ENCODE results near the gene FBXO7. TPM values are rescaled to one million over a fixed set of nuclear protein-coding genes. Genes with fewer than 3 reads are reported as not detected.

The FBXO7 gene
- total and polyA plus RNA-seq, 2 of the 4 experiments (the other 2 are of a cell fraction) = 71.5 TPM

DNA sequence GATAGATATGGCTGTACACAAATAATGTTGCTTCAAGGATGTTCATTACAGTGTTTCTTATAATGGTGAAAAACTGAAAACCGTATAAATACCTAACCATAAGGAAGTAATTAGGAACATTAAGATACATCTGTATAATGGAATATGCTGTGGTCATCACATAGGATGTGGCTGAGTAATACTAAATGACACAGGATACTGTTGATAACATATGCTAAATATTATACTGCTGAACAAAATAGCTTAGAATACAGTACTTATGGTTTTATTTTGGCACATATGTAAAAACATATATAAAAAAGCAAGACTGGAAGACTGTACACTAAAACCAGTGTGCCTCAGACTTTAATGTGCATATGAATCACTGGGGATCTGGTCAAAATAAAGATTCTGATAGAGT, 43.8 kb downstream of the FBXO7 start:
- Histone ChIP-seq H4K8ac (ENCODE audit: low read depth in 2 of 2, low read length in 2 of 2) (no peak overlapping the region), H3K9me3 (ENCODE audit: control insufficient read depth, insufficient read depth, low read length) (no peaks in the 10 kb centered on the region), H3K79me1 (ENCODE audit: low read depth in 1 of 2, low read length in 2 of 2) (no peaks in the 10 kb centered on the region), H4K20me1 (ENCODE audit: insufficient read depth, low read length) (no peaks in the 10 kb centered on the region), H3K23ac (ENCODE audit: low read depth, low read length) (no peak overlapping the region), H2BK120ac (ENCODE audit: low read depth, low read length) (no peak overlapping the region), H3K27ac (ENCODE audit: insufficient read depth, low read length) (no peak overlapping the region), H3K4me3 (ENCODE audit: insufficient read depth, low read depth, low read length) (no peak overlapping the region), H3K14ac (replicated peaks; ENCODE audit: low read depth, low read length) (no peak overlapping the region), H3K9me1 (ENCODE audit: insufficient read depth, low read length) (no peaks in the 10 kb centered on the region), H2BK5ac (ENCODE audit: low read depth, low read length, poor library complexity, severe bottlenecking) (no peak overlapping the region), H3K27me3 (ENCODE audit: control insufficient read depth, insufficient read depth, low read length) (peaks cover 3% of the 10 kb centered on the region), H3K4me2 (ENCODE audit: low read depth, low read length) (no peak overlapping the region), H3K18ac (ENCODE audit: low read depth, low read length) (no peak overlapping the region), H3K4me1 (ENCODE audit: control insufficient read depth, insufficient read depth, low read length) (no peaks in the 10 kb centered on the region), H2BK15ac (ENCODE audit: low read depth, low read length) (no peak overlapping the region), H3K4ac (ENCODE audit: low read depth, low read length) (no peak overlapping the region), H2AK9ac (replicated peaks; ENCODE audit: low read depth, low read length, poor library complexity) (no peak overlapping the region), H3K36me3 (ENCODE audit: control insufficient read depth, insufficient read depth, low read length) (no peaks in the 10 kb centered on the region), H2BK20ac (ENCODE audit: low read depth, low read length) (no peak overlapping the region), H2AFZ (replicated peaks; ENCODE audit: low read length, poor library complexity) (no peak overlapping the region), H4K91ac (ENCODE audit: insufficient read depth, low read depth, low read length) (no peak overlapping the region), H4K5ac (ENCODE audit: low read depth, low read length) (no peak overlapping the region), H2AK5ac (ENCODE audit: low read depth, low read length) (no peak overlapping the region), H3K56ac (ENCODE audit: extremely low read depth, insufficient read depth, low read length) (no peak overlapping the region), H3K9ac (ENCODE audit: low read depth, low read length) (no peak overlapping the region)
- ChIA-PET CTCF (interaction anchor here (1.3 kb wide), 1 partner anchor 10 kb away, joined by 3 read pairs; no protein-coding TSS in a partner anchor), POLR2A (ENCODE audit: unreplicated experiment) (interaction anchor here (0.5 kb wide), 1 partner anchor 519 kb away, joined by 3 read pairs; no protein-coding TSS in a partner anchor)
- in situ Hi-C loops (cut with MboI; ENCODE audit: low sequenced_read_pairs) = no loop called here
- TF ChIP-seq RFX5 (IDR thresholded peaks at IDR 0.05; ENCODE audit: low read depth, low read length) = no peak
- TF ChIP-seq POLR2A (IDR thresholded peaks at IDR 0.05; ENCODE audit: low read depth, low read length) = no peak
- TF ChIP-seq CHD1 (IDR thresholded peaks at IDR 0.05; ENCODE audit: low read depth, low read length) = no peak
- TF ChIP-seq SMC3 (IDR thresholded peaks at IDR 0.05; ENCODE audit: low read depth, low read length) = no peak
- TF ChIP-seq NFE2L2 (IDR thresholded peaks at IDR 0.05; ENCODE audit: low read depth, low read length) = no peak
- TF ChIP-seq MXI1 (IDR thresholded peaks at IDR 0.05; ENCODE audit: borderline replicate concordance, low read depth, low read length) = no peak
- TF ChIP-seq RCOR1 (IDR thresholded peaks at IDR 0.05; ENCODE audit: insufficient replicate concordance, low read length) = no peak
- no peak for TF ChIP-seq BHLHE40 (IDR thresholded peaks at IDR 0.05; ENCODE audit: low read depth, low read length)
- no peak for TF ChIP-seq MAFK (IDR thresholded peaks at IDR 0.05; ENCODE audit: low read depth, low read length)
- no peak for TF ChIP-seq RAD21 (IDR thresholded peaks at IDR 0.05; ENCODE audit: low read length)
- TF ChIP-seq, protein P1, sequence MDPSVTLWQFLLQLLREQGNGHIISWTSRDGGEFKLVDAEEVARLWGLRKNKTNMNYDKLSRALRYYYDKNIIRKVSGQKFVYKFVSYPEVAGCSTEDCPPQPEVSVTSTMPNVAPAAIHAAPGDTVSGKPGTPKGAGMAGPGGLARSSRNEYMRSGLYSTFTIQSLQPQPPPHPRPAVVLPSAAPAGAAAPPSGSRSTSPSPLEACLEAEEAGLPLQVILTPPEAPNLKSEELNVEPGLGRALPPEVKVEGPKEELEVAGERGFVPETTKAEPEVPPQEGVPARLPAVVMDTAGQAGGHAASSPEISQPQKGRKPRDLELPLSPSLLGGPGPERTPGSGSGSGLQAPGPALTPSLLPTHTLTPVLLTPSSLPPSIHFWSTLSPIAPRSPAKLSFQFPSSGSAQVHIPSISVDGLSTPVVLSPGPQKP (IDR thresholded peaks at IDR 0.05; ENCODE audit: borderline replicate concordance, low read depth, low read length) = no peak
- TF ChIP-seq MAZ (IDR thresholded peaks at IDR 0.05; ENCODE audit: borderline replicate concordance, low read depth, low read length) = no peak
- TF ChIP-seq, protein P2, sequence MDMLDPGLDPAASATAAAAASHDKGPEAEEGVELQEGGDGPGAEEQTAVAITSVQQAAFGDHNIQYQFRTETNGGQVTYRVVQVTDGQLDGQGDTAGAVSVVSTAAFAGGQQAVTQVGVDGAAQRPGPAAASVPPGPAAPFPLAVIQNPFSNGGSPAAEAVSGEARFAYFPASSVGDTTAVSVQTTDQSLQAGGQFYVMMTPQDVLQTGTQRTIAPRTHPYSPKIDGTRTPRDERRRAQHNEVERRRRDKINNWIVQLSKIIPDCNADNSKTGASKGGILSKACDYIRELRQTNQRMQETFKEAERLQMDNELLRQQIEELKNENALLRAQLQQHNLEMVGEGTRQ (IDR thresholded peaks at IDR 0.05; ENCODE audit: low read depth, low read length) = no peak
- TF ChIP-seq FOS (IDR thresholded peaks at IDR 0.05; ENCODE audit: low read depth, low read length) = no peak
- no peak for TF ChIP-seq CEBPB (IDR thresholded peaks at IDR 0.05; ENCODE audit: low read depth, low read length)
- TF ChIP-seq, protein P3, sequence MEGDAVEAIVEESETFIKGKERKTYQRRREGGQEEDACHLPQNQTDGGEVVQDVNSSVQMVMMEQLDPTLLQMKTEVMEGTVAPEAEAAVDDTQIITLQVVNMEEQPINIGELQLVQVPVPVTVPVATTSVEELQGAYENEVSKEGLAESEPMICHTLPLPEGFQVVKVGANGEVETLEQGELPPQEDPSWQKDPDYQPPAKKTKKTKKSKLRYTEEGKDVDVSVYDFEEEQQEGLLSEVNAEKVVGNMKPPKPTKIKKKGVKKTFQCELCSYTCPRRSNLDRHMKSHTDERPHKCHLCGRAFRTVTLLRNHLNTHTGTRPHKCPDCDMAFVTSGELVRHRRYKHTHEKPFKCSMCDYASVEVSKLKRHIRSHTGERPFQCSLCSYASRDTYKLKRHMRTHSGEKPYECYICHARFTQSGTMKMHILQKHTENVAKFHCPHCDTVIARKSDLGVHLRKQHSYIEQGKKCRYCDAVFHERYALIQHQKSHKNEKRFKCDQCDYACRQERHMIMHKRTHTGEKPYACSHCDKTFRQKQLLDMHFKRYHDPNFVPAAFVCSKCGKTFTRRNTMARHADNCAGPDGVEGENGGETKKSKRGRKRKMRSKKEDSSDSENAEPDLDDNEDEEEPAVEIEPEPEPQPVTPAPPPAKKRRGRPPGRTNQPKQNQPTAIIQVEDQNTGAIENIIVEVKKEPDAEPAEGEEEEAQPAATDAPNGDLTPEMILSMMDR (conservative IDR thresholded peaks at IDR 0.05; ENCODE audit: low read depth, low read length) = no peak
- intact Hi-C loops (cut with micrococcal nuclease) = no loop called here
- dilution Hi-C loops (cut with HindIII; ENCODE audit: low sequenced_read_pairs, unreplicated experiment) = no loop called here
- WGBS, 2 experiments (ENCODE audit: extremely low coverage in 2 of 2, insufficient read length in 1 of 2) = no CpG with 5 or more reads among the region's 1 CpG
- no peak for ATAC-seq (ENCODE audit: low read depth)
- BruUV-seq (replicated peaks) = no TSS peak
- DNase-seq = no peak
